Keratinocyte (primary cell): ENCODE results near the gene PGLYRP4. TPM values are rescaled to one million over a fixed set of nuclear protein-coding genes. Genes with fewer than 3 reads are reported as not detected.
A peak's percentile ranks its signal among the peaks of the same experiment; 100 is the strongest.

Experiments used
- DNase-seq: peaks from one replicate; pipeline ENCODE4 v3.0.0-alpha.2; 2011; ENCODE audit warnings: low read depth, missing footprints, low spot score
- FAIRE-seq: peaks from 2 replicates; lab custom pipeline; 2011; peaks lifted over from hg19 to GRCh38; lab: Jason Lieb, UNC
- H2AFZ ChIP-seq: 2 replicates; pipeline ENCODE4 v1.6.0; 2012; ENCODE audit warnings: low read length, control low read depth, inconsistent platforms; ENCODE audit not compliant: control insufficient read depth
- H3K27ac ChIP-seq: 2 replicates; pipeline ENCODE4 v1.5.1; 2011; ENCODE audit warnings: low read length; ENCODE audit not compliant: control insufficient read depth, insufficient read depth
- H3K27me3 ChIP-seq: 3 replicates; pipeline ENCODE4 v1.6.0; 2011; ENCODE audit warnings: low read length; ENCODE audit not compliant: control insufficient read depth, insufficient read depth; ENCODE audit errors: extremely low read depth
- H3K36me3 ChIP-seq, 2 experiments: 2 replicates in 1 of 2; 3 replicates in 1 of 2; pipeline ENCODE4 v1.5.1; 2011; ENCODE audit warnings: low read length in 2 of 2, mild to moderate bottlenecking in 1 of 2; ENCODE audit not compliant: control insufficient read depth in 2 of 2, insufficient read depth in 2 of 2; ENCODE audit errors: extremely low read depth in 1 of 2
- H3K4me1 ChIP-seq: 3 replicates; pipeline ENCODE4 v1.5.1; 2011; ENCODE audit warnings: low read length; ENCODE audit not compliant: control insufficient read depth, insufficient read depth; ENCODE audit errors: extremely low read depth
- H3K4me2 ChIP-seq: 3 replicates; pipeline ENCODE4 v1.6.0; 2011; ENCODE audit warnings: low read depth, low read length; ENCODE audit not compliant: control insufficient read depth, insufficient read depth; ENCODE audit errors: extremely low read depth
- H3K4me3 ChIP-seq, 3 experiments: fragments of 200-600 bp in 1 of 3; sonication (generic) in 1 of 3; 2 replicates in 2 of 3; 3 replicates in 1 of 3; pipeline ENCODE4 v1.5.1; 2011 to 2016; ENCODE audit warnings: low read length in 3 of 3, mild to moderate bottlenecking in 3 of 3, control low read depth in 2 of 3, inconsistent platforms in 1 of 3, low read depth in 1 of 3, mixed read lengths in 1 of 3, mixed run types in 1 of 3, moderate library complexity in 1 of 3; ENCODE audit not compliant: control insufficient read depth in 2 of 3, insufficient read depth in 2 of 3; ENCODE audit errors: extremely low read depth in 1 of 3
- H3K79me2 ChIP-seq: 2 replicates; pipeline ENCODE4 v1.6.0; 2012; ENCODE audit warnings: low read length; ENCODE audit not compliant: control insufficient read depth, insufficient read depth
- H3K9ac ChIP-seq: 3 replicates; pipeline ENCODE4 v1.6.0; 2011; ENCODE audit warnings: low read length; ENCODE audit not compliant: control insufficient read depth, insufficient read depth; ENCODE audit errors: extremely low read depth
- H3K9me1 ChIP-seq: 3 replicates; pipeline ENCODE4 v1.6.0; 2011; ENCODE audit warnings: low read length; ENCODE audit not compliant: control insufficient read depth, insufficient read depth; ENCODE audit errors: extremely low read depth
- H3K9me3 ChIP-seq: 2 replicates; pipeline ENCODE4 v1.5.1; 2012; ENCODE audit warnings: low read depth, low read length; ENCODE audit not compliant: control insufficient read depth
- H4K20me1 ChIP-seq: 3 replicates; pipeline ENCODE4 v1.6.0; 2011; ENCODE audit warnings: low read length; ENCODE audit not compliant: control insufficient read depth, insufficient read depth; ENCODE audit errors: extremely low read depth
- EZH2 ChIP-seq: IDR thresholded peaks from one replicate; pipeline ENCODE4 v1.6.1; 2012; ENCODE audit warnings: inconsistent platforms, mild to moderate bottlenecking, low read length, moderate library complexity
- dilution Hi-C: fragments of 300-500 bp; cut with MboI; formaldehyde crosslinking; loops from one replicate; pipeline ENCODE4 v1.7.0; 2020; ENCODE audit warnings: low sequenced_read_pairs; ENCODE audit not compliant: extremely low pct_ligation_motif_present
- polyA plus RNA-seq, 5 experiments: library from polyadenylated mRNA; depleted of rRNA in 3 of 5; stranded (reverse) in 3 of 5; stranded (forward) in 1 of 5; unstranded in 1 of 5; fragments of >200 nt; gene quantifications; 1 replicate in 1 of 5; 2 replicates in 3 of 5; 3 replicates in 1 of 5; pipeline versions ENCODE4 v1.2.1 to v1.2.3, GENCODE V29; 2011 to 2012; ENCODE audit warnings: missing spikeins in 2 of 5, low read depth in 1 of 5, low replicate concordance in 1 of 5
- TF ChIP-seq, protein P1 (sequence below), 3 experiments: IDR thresholded peaks in 1 of 3; conservative IDR thresholded peaks in 1 of 3; optimal IDR thresholded peaks in 1 of 3; 2 replicates in 2 of 3; 3 replicates in 1 of 3; pipeline versions ENCODE3 to v1.5.1; 2011; ENCODE audit warnings: low read length in 3 of 3, mild to moderate bottlenecking in 3 of 3, moderate library complexity in 2 of 3, control low read depth in 1 of 3, inconsistent platforms in 1 of 3; ENCODE audit not compliant: insufficient read depth in 2 of 3; ENCODE audit errors: extremely low read depth in 1 of 3

Gene PGLYRP4
- polyA plus RNA-seq, 1 donor (not counting 4 experiments of a cell fraction or from before 2014, with no cell fraction given) = 3.8 TPM

DNA sequence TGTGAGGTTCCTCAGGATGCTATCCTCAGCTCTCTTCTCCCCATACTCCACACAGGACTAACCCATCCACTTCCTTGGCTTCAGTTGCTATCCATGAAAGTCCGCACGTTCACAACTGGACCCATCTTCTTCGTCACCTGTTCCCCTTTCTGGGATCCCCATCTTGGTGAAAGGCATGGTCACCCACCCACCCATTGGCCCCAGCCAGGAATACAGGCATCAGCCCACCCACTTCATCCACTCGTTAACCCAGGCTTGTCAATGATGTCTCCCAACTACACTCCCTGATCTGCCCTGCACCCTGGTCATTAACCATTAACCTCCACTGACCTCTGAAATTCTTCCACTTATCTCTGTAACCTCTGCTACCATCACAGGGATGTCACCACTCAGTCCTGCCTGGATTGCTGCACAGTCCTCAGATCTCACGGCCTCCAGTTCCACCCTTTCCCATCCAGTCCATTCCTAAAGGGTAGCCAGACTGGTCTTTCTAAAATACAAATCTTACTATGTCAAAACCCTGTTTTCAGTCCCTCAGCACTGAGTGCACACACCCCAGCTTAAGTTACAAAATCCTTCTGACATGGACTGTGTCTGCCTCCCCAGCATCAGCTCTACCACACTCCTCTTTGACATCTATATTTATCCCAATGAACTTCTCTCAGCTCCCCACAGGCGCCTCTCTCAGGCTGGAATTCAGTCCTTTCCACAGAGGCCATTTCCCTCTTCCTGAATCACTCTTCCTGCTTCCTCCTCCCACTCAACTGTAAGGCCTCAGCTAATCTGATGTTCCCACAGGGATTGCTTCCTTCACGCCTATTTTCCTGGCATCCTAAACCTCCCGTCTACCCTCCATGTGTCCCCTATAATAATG, 10.4 kb downstream of the PGLYRP4 start:
- Histone ChIP-seq H3K9me3 (no peaks in the 10 kb centered on the region), H3K9me1 (no peaks in the 10 kb centered on the region), H4K20me1 (no peaks in the 10 kb centered on the region), H3K4me3 (no peak overlapping the region), H2AFZ (no peak overlapping the region), H3K79me2 (no peaks in the 10 kb centered on the region), H3K4me2 (no peak overlapping the region), H3K27ac (no peak overlapping the region), H3K4me1 (peaks cover 11% of the 10 kb centered on the region), H3K27me3 (peaks cover 3% of the 10 kb centered on the region), H3K36me3 (no peaks in the 10 kb centered on the region), H3K9ac (no peak overlapping the region)
- DNase-seq (no peak), FAIRE-seq (no peak)
- dilution Hi-C loops = no loop called here
- TF ChIP-seq, protein P1, sequence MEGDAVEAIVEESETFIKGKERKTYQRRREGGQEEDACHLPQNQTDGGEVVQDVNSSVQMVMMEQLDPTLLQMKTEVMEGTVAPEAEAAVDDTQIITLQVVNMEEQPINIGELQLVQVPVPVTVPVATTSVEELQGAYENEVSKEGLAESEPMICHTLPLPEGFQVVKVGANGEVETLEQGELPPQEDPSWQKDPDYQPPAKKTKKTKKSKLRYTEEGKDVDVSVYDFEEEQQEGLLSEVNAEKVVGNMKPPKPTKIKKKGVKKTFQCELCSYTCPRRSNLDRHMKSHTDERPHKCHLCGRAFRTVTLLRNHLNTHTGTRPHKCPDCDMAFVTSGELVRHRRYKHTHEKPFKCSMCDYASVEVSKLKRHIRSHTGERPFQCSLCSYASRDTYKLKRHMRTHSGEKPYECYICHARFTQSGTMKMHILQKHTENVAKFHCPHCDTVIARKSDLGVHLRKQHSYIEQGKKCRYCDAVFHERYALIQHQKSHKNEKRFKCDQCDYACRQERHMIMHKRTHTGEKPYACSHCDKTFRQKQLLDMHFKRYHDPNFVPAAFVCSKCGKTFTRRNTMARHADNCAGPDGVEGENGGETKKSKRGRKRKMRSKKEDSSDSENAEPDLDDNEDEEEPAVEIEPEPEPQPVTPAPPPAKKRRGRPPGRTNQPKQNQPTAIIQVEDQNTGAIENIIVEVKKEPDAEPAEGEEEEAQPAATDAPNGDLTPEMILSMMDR (optimal IDR thresholded peaks at IDR 0.05 in 1 of 3, IDR thresholded peaks at IDR 0.05 in 1 of 3, conservative IDR thresholded peaks at IDR 0.05 in 1 of 3; ENCODE audit: extremely low read depth in 1 of 3, insufficient read depth in 2 of 3, low read length in 3 of 3) = no peak
- TF ChIP-seq EZH2 = no peak

DNA sequence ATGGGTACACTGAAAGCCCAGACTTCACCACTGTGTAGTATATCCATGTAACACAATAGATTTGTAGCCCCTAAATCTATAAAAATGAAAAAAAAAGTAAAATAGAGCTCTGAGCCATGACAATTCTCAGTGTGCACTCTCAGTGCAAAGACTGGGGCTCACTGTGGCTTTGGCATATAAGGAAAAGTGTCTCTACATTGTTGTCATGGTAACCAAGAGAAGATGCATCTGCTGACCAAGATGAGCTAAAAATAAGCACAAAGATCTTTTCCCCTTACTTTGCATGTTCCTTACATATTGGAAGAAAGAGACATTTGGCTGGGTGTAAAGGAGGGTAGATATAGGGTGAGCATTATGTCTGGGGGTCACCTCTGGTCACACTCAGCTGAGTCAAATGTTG, 12.0 kb downstream of the PGLYRP4 start:
- no peak overlapping the region for H2AFZ ChIP-seq
- H3K9me3 ChIP-seq = no peaks in the 10 kb centered on the region
- FAIRE-seq (peak; percentile 23), DNase-seq (no peak)
- no peaks in the 10 kb centered on the region for H4K20me1 ChIP-seq
- H3K36me3 ChIP-seq = no peaks in the 10 kb centered on the region
- H3K79me2 ChIP-seq = no peaks in the 10 kb centered on the region
- no peaks in the 10 kb centered on the region for H3K9me1 ChIP-seq
- no peak overlapping the region for H3K4me2 ChIP-seq
- no peak overlapping the region for H3K27ac ChIP-seq
- no peak overlapping the region for H3K9ac ChIP-seq
- no peak for TF ChIP-seq EZH2
- TF ChIP-seq, protein P1 (optimal IDR thresholded peaks at IDR 0.05 in 1 of 3, IDR thresholded peaks at IDR 0.05 in 1 of 3, conservative IDR thresholded peaks at IDR 0.05 in 1 of 3; ENCODE audit: extremely low read depth in 1 of 3, insufficient read depth in 2 of 3, low read length in 3 of 3) = no peak
- peaks cover 3% of the 10 kb centered on the region for H3K27me3 ChIP-seq
- H3K4me3 ChIP-seq = no peak overlapping the region
- dilution Hi-C loops = no loop called here
- peaks cover 4% of the 10 kb centered on the region for H3K4me1 ChIP-seq
